Lung (tissue), 12 donors: Measurements from ENCODE around the gene GAB2. TPM values are rescaled to one million over a fixed set of nuclear protein-coding genes. Genes with fewer than 3 reads are reported as not detected.
"Not testable (repeated sequence)": the region's sequence is repeated elsewhere in the genome, so short reads cannot be mapped to it uniquely, and the experiment has no call there.

Source experiments
- ATAC-seq: fragments of 200-7000 bp; cut with Tn5 transposase; one replicate; pipeline ENCODE4 v1.9.1; 2020; ENCODE audit warnings: moderate number of reproducible peaks; ENCODE audit not compliant: insufficient read depth, low FRiP score
- DNase-seq, 3 donors: peaks; one replicate each; pipeline ENCODE4 v3.0.0-alpha.2; 2013 to 2017
- H3K27ac ChIP-seq, 2 donors: one replicate each; pipeline ENCODE4 v1.5.1; 2013; ENCODE audit warnings: mild to moderate bottlenecking in 2 of 2, moderate library complexity in 2 of 2, control low read depth in 1 of 2, inconsistent platforms in 1 of 2, low read depth in 1 of 2, low read length in 1 of 2
- H3K27me3 ChIP-seq, 3 donors: one replicate each; pipeline ENCODE4 v1.5.1; 2013; ENCODE audit warnings: low read length in 2 of 3; ENCODE audit not compliant: control insufficient read depth in 3 of 3, insufficient read depth in 3 of 3
- H3K36me3 ChIP-seq, 4 donors: one replicate each; pipeline ENCODE4 v1.5.1; 2013; ENCODE audit warnings: low read length in 4 of 4, mild to moderate bottlenecking in 1 of 4, moderate library complexity in 1 of 4; ENCODE audit not compliant: control insufficient read depth in 4 of 4, insufficient read depth in 4 of 4
- H3K4me1 ChIP-seq, 5 donors: one replicate each; pipeline ENCODE4 v1.5.1; 2013; ENCODE audit warnings: low read length in 5 of 5, mild to moderate bottlenecking in 2 of 5, moderate library complexity in 1 of 5; ENCODE audit not compliant: control insufficient read depth in 5 of 5, insufficient read depth in 5 of 5
- H3K4me3 ChIP-seq: one replicate; pipeline ENCODE4 v1.5.1; 2013; ENCODE audit warnings: mild to moderate bottlenecking, control low read depth, moderate library complexity
- H3K9ac ChIP-seq, 2 donors: one replicate each; pipeline ENCODE4 v1.5.1; 2013; ENCODE audit warnings: low read length in 2 of 2, control low read depth in 1 of 2; ENCODE audit not compliant: insufficient read depth in 1 of 2
- H3K9me3 ChIP-seq, 4 donors: one replicate each; pipeline ENCODE4 v1.5.1; 2013; ENCODE audit warnings: low read length in 3 of 4, mild to moderate bottlenecking in 1 of 4, moderate library complexity in 1 of 4; ENCODE audit not compliant: control insufficient read depth in 4 of 4, insufficient read depth in 3 of 4
- CTCF ChIP-seq: IDR thresholded peaks from 2 replicates; pipeline ENCODE4 v1.5.1; 2012; ENCODE audit warnings: mild to moderate bottlenecking; ENCODE audit errors: control extremely low read depth, extremely low read depth
- WGBS, 2 donors: extraction: QIAGEN DNeasy Blood & Tissue Kit; methylation state at CpG; one replicate each; pipeline ENCODE4 v1.1.7; 2013; 5-methylcytosine and 5-hydroxymethylcytosine counted together
- polyA plus RNA-seq, 2 donors: library from polyadenylated mRNA; stranded (reverse); fragments of 200-250 nt; gene quantifications; one replicate each; pipeline ENCODE4 v1.2.1, GENCODE V29; 2013
- total RNA-seq, 2 donors: library from RNA; depleted of rRNA in 1 of 2; stranded (reverse); fragments of >200 nt in 1 of 2; gene quantifications; one replicate each; pipeline ENCODE4 v1.2.1, GENCODE V29; 2014 to 2021
- donor health status: control.
- donor health status: control.
- donor health status: Bipolar disorder and iron deficiency.
- donor health status: healthy.
- donor health status: DM: yes; HTN: yes; CAD: no.

The GAB2 gene
- total and polyA plus RNA-seq, 4 donors, result 17.8 to 47.9 (median 23.1) TPM

DNA sequence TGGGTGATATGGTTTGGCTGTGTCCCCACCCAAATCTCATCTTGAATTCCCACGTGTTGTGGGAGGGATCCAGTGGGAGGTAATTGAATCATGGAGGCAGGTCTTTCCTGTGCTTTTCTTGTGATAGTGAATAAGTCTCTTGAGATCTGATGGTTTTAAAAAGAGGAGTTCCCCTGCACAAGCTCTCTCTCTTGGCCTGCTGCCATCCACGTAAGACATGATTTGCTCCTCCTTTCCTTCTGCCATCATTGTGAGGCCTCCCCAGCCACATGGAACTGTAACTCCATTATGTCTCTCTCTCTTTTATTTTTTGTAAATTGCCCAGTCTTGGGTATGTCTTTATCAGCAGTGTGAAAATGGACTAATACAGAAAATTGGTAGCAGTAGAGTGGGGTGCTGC lies 145.8 kb downstream of the GAB2 start:
- not testable (repeated sequence) for H3K4me1 ChIP-seq, H3K27me3 ChIP-seq, H3K4me3 ChIP-seq, H3K9me3 ChIP-seq, DNase-seq, H3K9ac ChIP-seq, H3K27ac ChIP-seq, ATAC-seq, H3K36me3 ChIP-seq
- WGBS, 2 donors, result 87 to 92% methylated on average over 2 of the region's 2 CpGs

- ATAC-seq (no peak), DNase-seq (no peak)
- H3K4me1 ChIP-seq, result peaks cover 0 to 10% (median 1%) of the 10 kb centered on the region in 5 donors
- H3K36me3 ChIP-seq, result peaks cover 0 to 8% (median 4%) of the 10 kb centered on the region in 4 donors
- H3K9ac ChIP-seq, result no peak overlapping the region
- H3K27me3 ChIP-seq, result no peaks in the 10 kb centered on the region
- no peak for TF ChIP-seq CTCF
- no peak overlapping the region for H3K27ac ChIP-seq
- 95 to 98% methylated on average over 2 of the region's 2 CpGs for WGBS, 2 donors
- H3K4me3 ChIP-seq, result no peak overlapping the region
- peaks cover 0 to 6% (median 3%) of the 10 kb centered on the region in 4 donors for H3K9me3 ChIP-seq
Measured at GRCh38 chr11:78270971-78271370, 146.6 kb downstream of the GAB2 start.

DNA sequence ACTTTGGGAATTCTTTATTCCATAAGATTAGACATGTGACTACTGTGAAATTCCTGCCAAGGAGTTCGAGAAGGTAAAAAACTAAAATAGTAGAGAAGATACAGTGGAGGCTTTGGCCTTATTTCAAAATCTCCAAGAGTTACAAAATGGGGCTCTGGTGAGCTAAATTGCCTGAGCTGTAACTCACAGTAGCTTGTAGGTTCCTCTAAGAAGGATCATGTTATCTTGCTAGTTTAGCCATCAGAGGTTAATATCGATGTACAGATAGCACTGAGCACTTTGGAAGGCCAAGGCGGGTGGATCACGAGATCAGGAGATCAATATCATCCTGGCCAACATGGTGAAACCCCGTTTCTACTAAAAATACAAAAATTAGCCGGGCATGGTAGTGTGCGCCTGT lies 147.8 kb downstream of the GAB2 start:
- Histone ChIP-seq H3K27ac (no peak overlapping the region), H3K9me3 (peaks cover 0 to 6% (median 3%) of the 10 kb centered on the region in 4 donors), H3K4me1 (peaks cover 0 to 10% (median 1%) of the 10 kb centered on the region in 5 donors), H3K4me3 (no peak overlapping the region), H3K27me3 (no peaks in the 10 kb centered on the region), H3K36me3 (peaks cover 0 to 8% (median 4%) of the 10 kb centered on the region in 4 donors), H3K9ac (no peak overlapping the region)
- 85 to 93% methylated on average over 7 of the region's 7 CpGs for WGBS, 2 donors
- DNase-seq, result no peak
- no peak for TF ChIP-seq CTCF
- no peak for ATAC-seq

DNA sequence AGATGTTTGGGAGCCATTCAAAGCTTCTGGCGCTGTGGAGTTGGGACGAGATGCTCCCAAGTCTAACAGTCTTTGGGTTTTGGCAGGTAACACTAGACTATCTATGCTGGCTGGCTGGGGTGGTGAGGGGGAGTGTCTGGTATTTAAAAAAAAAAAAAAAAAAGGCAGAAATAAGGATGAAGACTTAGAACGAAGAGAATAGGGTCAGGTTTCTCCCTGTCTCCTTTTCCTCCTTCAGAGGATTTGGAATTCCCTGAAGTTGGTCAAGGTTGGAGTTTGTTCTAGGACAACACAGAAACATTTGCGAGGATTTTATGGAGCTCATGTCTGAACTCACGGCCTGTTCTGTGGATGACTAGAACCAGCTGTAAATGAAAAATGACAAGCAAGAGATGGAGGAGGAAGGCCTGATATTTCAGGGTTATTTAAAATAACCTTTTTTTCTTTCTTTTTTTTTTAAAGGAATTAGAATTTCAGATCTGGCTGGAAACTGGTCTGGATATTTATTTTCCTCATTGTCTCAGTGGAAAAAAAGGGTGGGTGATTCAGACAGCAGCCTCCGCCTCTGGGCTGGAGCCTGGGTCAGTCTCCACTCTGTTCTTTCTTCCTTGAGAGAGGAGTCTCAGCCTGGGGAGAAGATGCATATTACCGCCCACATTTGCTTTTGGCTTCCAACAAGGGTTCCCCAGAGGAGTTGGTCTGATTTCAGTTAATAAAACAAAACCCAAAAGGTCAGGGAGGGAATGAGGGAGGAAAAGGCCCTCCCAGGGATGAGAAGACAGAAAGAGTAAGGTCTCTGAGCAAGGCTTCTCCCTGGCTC lies 148.8 kb downstream of the GAB2 start:
- ATAC-seq, result peak; percentile 63
- Histone ChIP-seq H3K27me3 (no peaks in the 10 kb centered on the region), H3K4me3 (no peak overlapping the region), H3K27ac (peak overlapping the region in 1 of 2 donors; percentile 56), H3K9ac (no peak overlapping the region), H3K4me1 (peaks cover 0 to 10% (median 1%) of the 10 kb centered on the region in 5 donors), H3K36me3 (peaks cover 0 to 8% (median 3%) of the 10 kb centered on the region in 4 donors), H3K9me3 (peaks cover 0 to 6% (median 3%) of the 10 kb centered on the region in 4 donors)
- peak in 2 of 3 donors; percentile 62 to 70 for DNase-seq
- WGBS, 2 donors, result 79 to 87% methylated on average over 7 of the region's 7 CpGs
- TF ChIP-seq CTCF, result no peak
